PFSK-1 (cell line): Measurements from ENCODE around the gene B3GNT3.

ENCODE experiments used
- POLR2AphosphoS5 ChIP-seq: IDR thresholded peaks from 2 replicates; pipeline ENCODE4 v1.6.1; 2012; ENCODE audit warnings: low read depth, mild to moderate bottlenecking, control low read depth, low read length, moderate library complexity
- REST ChIP-seq, 2 experiments: IDR thresholded peaks; 2 replicates each; pipeline versions ENCODE4 v1.6.1 to v1.8.0; 2011 to 2012; ENCODE audit warnings: low read depth in 2 of 2, low read length in 2 of 2, control low read depth in 1 of 2, inconsistent platforms in 1 of 2, mild to moderate bottlenecking in 1 of 2, moderate library complexity in 1 of 2; ENCODE audit not compliant: insufficient read depth in 1 of 2
- TAF1 ChIP-seq: IDR thresholded peaks from 2 replicates; pipeline ENCODE4 v1.6.1; 2012; ENCODE audit warnings: low read length, control low read depth, borderline replicate concordance; ENCODE audit not compliant: insufficient read depth

GRCh38 chr19:17751912-17752273, 43.0 kb upstream of the B3GNT3 start:
- TF ChIP-seq POLR2AphosphoS5: no peak
- no peak for TF ChIP-seq REST (IDR thresholded peaks at IDR 0.05; ENCODE audit: insufficient read depth in 1 of 2, low read depth in 2 of 2, low read length in 2 of 2)
- no peak for TF ChIP-seq TAF1
